Aortic smooth muscle cell (primary cell): Measurements from ENCODE around the gene CEP57L1. TPM values are rescaled to one million over a fixed set of nuclear protein-coding genes. Genes with fewer than 3 reads are reported as not detected.

Experiments
- total RNA-seq: library from RNA; depleted of rRNA; stranded (reverse); fragments of >200 nt; gene quantifications from 2 replicates; pipeline ENCODE4 v1.2.3, GENCODE V29; 2014

Gene CEP57L1
- total RNA-seq: 25.3 and 27.1 TPM in 2 replicates

DNA sequence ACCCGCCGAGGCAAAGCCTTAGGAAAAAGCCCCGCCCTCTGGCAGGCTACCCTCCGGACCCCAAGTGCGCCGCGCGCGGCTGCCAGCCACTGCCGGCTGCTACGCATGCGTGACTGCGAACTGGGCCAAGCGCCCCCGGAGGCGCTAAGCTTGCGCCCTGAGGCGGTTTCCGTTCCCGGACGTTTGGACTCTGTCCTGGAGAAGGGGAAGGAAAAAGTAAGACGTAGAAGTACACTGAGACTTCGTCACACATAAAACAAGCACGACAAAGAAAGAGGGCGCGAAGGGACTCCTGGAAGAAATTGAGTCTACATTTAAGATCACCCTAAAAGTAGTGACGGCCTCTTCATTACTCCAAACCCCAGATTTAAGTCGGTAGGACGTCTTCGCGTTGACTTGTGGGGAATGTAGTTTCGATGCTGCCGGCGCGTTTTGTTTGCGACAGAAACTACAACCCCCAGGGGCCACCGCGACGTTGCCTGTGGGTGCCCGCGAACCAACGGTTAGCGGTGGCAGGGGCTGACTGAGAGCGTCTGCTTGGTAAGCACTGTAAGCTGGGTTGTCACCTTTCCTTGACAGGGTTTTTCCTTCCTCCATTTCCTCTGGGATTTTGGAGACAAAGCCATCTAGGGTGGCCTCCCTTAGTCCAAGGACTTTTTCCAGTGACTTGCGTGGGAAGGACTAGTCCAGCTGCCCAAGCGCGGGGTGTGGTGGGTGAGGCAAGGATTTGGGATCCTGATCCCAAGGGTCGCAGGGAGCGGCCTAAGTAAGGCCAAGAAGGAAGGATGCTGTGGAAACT lies at the start of gene CEP57L1:
TSS of gene CEP57L1 (plus strand) at position 472 of the 799 bp plus-strand sequence. CDS start 49,715 bp downstream, outside the sequence.

DNA sequence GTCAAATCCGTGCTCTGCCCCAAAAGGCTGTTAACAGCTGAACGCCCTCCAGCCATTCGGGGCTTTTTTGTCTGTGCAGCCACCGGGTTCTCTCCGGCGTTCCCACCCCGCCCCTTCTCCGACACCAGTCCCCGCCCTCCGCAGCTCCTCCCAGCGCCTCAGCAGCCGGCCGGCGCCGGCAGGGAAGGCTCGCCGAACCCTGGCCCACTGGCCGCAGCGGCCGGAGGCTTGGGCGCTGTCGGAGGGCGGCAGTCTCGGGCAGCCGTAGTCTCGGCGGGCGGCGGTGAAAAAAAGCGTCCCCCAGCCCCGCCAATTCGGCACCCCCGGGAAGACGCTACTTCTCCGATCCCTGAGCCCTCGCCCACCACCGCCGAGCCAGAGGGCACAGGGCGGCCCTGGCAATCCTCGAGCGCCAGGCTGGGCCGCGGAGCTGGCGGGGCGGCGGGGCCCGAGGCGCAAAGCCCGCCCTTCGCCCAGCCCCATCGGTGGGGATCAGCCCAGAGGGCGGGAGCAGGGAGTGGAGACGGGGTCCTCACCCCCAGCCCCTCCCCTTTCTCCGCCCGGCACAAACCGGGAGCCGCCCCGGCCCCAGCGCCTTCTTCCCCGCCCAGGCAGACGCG lies 781 bp upstream of the CEP57L1 start, which contains the start of gene SESN1:
TSS of gene SESN1 (minus strand) at position 431 of the 620 bp plus-strand sequence. CDS start 773 bp downstream, outside the sequence.

Other genes starting within 250 kb of the CEP57L1 start
- gene ARMC2, start 247.1 kb upstream of the CEP57L1 start, total RNA-seq: 1.9 and 2.6 TPM in 2 replicates
- 13.7 and 20.0 TPM in 2 replicates for gene SESN1, start 661 bp upstream of the CEP57L1 start, total RNA-seq